IPS-18a (cell line): ENCODE data around the gene TMEM163.

Source experiments
- H3K27ac ChIP-seq: one replicate; pipeline ENCODE4 v1.5.1; 2013; ENCODE audit warnings: low read length
- H3K27me3 ChIP-seq: one replicate; pipeline ENCODE4 v1.6.1; 2013; ENCODE audit warnings: mild to moderate bottlenecking, low read length; ENCODE audit not compliant: control insufficient read depth, insufficient read depth
- H3K36me3 ChIP-seq: one replicate; pipeline ENCODE4 v1.6.1; 2013; ENCODE audit warnings: low read depth, low read length; ENCODE audit not compliant: control insufficient read depth
- H3K4me1 ChIP-seq: one replicate; pipeline ENCODE4 v1.6.1; 2013; ENCODE audit warnings: low read depth, low read length; ENCODE audit not compliant: control insufficient read depth
- H3K4me3 ChIP-seq: one replicate; pipeline ENCODE4 v1.5.1; 2013; ENCODE audit warnings: low read length
- H3K9ac ChIP-seq: one replicate; pipeline ENCODE4 v1.6.1; 2013; ENCODE audit warnings: mild to moderate bottlenecking, low read length, moderate library complexity
- H3K9me3 ChIP-seq: one replicate; pipeline ENCODE4 v1.6.1; 2013; ENCODE audit warnings: low read depth, low read length; ENCODE audit not compliant: control insufficient read depth

Gene TMEM163

DNA sequence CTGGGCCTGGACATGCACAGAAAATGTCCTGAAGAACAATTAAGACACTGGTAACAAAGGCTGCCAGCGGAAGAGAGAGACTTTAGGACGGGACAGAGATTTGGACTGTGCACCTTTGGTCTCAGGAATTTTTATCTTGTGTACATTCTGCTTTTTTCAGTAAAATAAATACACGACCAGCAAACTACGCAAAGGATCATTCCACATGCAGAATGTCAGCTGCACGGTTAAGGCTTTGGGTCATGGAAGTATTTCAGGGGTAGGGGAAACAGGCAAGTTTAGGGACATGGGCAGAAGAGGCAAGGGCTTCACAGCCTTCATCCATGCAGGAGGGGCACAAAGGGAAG, 11.5 kb downstream of the TMEM163 start:
- Histone ChIP-seq H3K27ac (no peak overlapping the region), H3K36me3 (no peaks in the 10 kb centered on the region), H3K9ac (no peak overlapping the region), H3K4me3 (no peak overlapping the region), H3K27me3 (no peaks in the 10 kb centered on the region), H3K9me3 (no peaks in the 10 kb centered on the region), H3K4me1 (peaks cover 25% of the 10 kb centered on the region)

DNA sequence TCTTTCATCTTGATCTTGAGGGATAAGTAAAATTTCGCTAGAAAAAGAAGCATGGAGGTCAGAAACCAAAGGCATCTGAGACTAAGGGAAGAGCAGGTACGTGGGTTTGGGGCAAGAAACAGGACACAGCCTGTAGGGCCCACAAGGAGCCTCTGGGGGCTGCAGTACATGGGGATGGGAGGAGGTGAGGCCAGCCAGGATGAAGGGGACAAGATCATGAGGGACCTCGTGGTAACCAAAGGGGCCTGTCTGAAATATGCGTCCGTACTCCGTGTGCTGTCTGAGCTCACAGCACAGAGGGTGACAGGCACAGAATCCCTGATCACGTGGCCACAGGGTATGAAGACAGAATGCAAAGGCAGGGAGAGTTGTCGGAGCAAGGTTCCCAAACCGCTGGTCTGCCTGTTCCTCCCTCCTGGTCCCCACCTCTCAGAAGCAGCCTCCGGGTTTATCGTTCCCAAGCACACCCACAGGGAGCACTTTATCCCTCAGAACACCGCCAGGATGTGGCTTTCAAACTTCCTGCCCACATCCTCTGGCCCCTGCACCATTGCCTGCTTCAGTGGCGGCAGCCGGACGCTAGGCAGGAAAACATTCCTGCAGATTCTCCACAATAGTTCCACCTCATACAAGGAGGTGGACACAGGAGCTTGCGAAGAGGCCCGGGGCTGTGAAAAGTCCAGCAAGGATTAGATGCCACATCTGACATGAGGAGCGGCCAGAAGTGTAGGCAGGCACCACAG, 12.0 kb downstream of the TMEM163 start:
- no peak overlapping the region for H3K9ac ChIP-seq

DNA sequence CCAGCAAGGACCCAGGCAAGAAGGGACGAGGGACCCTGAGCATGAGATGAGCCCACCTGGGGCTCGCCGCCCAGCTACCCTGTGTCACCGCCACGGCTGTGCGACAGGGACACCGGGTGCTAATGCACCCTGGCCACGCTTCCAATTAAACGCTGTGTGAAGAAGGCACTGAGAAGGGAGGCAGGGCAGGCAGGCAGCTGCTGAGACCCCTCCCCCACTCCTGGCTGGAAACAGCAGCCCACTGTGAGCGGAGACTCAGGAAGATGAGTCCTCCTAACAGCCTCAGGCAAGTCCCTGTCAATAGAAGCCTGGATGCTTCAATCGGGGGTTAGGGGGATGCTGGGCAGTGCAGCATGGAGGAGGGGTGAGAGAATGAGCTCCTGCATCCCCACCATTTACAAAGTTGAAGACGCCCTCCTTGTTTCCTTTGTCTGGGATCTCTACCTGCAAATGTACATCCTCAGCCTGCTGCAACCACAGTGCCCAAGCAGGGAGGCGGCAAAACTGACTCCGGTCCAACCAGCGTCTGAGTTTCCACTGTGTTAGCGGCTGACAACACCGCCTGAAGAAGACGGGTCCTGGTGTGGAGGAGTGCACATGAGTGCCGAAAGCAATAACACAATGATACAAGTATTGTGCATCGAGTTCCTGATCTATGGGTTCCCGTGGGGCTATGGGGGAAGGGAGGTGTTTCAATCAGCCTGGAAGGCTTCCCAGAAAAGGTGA, 12.8 kb downstream of the TMEM163 start:
- Histone ChIP-seq H3K9ac (no peak overlapping the region), H3K4me3 (no peak overlapping the region), H3K27me3 (no peaks in the 10 kb centered on the region), H3K36me3 (no peaks in the 10 kb centered on the region), H3K4me1 (peaks cover 15% of the 10 kb centered on the region), H3K9me3 (no peaks in the 10 kb centered on the region), H3K27ac (no peak overlapping the region)

More for the DNA sequence above, 12.0 kb downstream of the TMEM163 start:
- no peaks in the 10 kb centered on the region for H3K27me3 ChIP-seq
- no peaks in the 10 kb centered on the region for H3K9me3 ChIP-seq
- H3K27ac ChIP-seq = no peak overlapping the region
- peaks cover 21% of the 10 kb centered on the region for H3K4me1 ChIP-seq
- H3K4me3 ChIP-seq = no peak overlapping the region
- H3K36me3 ChIP-seq = no peaks in the 10 kb centered on the region

DNA sequence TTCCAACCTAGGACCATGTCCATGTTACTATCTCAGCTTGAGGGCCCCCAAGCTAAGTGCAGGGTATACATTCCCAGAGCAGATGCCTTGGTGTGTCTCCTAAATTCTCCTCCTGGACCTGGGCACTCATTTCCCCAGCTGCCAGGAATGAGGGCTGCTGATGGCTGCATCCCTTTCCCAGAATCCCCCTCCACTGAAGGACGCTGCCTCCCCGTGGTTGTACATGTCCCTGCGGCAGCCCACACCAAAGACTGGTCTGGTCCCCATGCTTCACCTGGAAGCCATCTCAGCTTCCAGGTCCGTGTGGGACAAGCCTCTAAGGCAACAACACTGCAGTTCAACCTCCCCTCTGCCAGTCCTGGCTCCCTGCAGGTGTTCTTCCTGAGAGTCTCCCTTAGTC, 14.6 kb downstream of the TMEM163 start:
- no peak overlapping the region for H3K4me3 ChIP-seq
- H3K36me3 ChIP-seq = no peaks in the 10 kb centered on the region
- peaks cover 15% of the 10 kb centered on the region for H3K4me1 ChIP-seq
- H3K9ac ChIP-seq = no peak overlapping the region
- H3K9me3 ChIP-seq = no peaks in the 10 kb centered on the region
- no peaks in the 10 kb centered on the region for H3K27me3 ChIP-seq
- H3K27ac ChIP-seq = no peak overlapping the region

DNA sequence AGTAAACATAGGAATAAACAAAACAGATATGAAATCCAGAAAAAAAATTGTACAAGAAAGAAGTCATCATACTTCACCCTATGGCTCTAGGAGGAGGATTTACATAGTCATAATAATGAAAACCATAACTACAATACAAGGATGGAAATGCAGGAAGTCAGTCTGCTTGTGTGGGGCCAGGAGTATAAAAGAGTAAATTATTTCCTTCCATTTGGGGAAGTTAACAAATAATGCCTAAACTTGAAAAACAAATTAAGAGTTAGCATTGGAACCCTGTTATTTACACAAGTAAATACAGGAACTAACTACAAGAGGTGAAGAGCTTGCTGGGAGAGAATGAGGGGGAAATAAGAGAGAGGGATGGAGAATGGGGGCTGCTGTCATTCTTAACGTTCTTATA, 15.4 kb downstream of the TMEM163 start:
- no peaks in the 10 kb centered on the region for H3K27me3 ChIP-seq
- H3K9ac ChIP-seq = no peak overlapping the region
- peaks cover 15% of the 10 kb centered on the region for H3K4me1 ChIP-seq
- H3K4me3 ChIP-seq = no peak overlapping the region
- H3K27ac ChIP-seq = no peak overlapping the region
- no peaks in the 10 kb centered on the region for H3K36me3 ChIP-seq
- H3K9me3 ChIP-seq = no peaks in the 10 kb centered on the region

DNA sequence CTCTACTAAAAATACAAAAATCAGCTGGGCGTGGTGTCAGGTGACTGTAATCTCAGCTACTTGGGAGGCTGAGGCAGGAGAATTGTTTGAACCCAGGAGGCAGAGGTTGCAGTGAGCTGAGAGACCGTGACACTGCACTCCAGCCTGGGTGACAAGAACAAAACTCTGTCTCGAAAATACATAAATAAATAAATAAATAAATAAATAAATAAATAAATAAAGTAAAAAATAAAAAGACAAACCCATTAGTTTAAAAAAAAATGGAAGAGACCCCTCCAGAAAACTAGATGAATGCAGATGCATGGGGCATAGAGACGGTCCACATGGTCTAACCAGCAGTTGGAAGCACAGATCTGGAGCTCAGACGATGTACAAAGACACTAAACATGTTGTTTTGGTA, 18.1 kb downstream of the TMEM163 start:
- no peak overlapping the region for H3K9ac ChIP-seq
- H3K27me3 ChIP-seq = no peaks in the 10 kb centered on the region
- no peaks in the 10 kb centered on the region for H3K36me3 ChIP-seq
- H3K4me3 ChIP-seq = no peak overlapping the region
- no peaks in the 10 kb centered on the region for H3K9me3 ChIP-seq
- H3K27ac ChIP-seq = no peak overlapping the region
- peaks cover 6% of the 10 kb centered on the region for H3K4me1 ChIP-seq

DNA sequence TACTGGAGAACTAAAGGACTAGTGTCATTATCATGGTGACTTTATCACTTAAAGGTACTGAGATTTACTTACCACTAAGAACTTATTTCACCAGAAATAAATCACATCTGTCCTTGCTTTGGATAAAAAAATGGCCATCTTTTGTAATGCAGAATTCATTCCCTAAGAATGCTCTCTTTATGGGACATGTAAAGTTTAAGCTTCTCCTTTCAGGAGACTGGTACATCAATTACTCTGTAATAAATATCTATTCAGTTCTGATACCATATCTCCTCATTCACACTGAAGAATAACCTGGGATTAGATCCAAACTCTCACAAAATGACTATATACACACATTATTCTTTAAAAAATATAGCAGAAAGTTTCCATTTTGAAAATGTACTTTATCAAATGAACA, 24.4 kb downstream of the TMEM163 start:
- H3K4me3 ChIP-seq = no peak overlapping the region

DNA sequence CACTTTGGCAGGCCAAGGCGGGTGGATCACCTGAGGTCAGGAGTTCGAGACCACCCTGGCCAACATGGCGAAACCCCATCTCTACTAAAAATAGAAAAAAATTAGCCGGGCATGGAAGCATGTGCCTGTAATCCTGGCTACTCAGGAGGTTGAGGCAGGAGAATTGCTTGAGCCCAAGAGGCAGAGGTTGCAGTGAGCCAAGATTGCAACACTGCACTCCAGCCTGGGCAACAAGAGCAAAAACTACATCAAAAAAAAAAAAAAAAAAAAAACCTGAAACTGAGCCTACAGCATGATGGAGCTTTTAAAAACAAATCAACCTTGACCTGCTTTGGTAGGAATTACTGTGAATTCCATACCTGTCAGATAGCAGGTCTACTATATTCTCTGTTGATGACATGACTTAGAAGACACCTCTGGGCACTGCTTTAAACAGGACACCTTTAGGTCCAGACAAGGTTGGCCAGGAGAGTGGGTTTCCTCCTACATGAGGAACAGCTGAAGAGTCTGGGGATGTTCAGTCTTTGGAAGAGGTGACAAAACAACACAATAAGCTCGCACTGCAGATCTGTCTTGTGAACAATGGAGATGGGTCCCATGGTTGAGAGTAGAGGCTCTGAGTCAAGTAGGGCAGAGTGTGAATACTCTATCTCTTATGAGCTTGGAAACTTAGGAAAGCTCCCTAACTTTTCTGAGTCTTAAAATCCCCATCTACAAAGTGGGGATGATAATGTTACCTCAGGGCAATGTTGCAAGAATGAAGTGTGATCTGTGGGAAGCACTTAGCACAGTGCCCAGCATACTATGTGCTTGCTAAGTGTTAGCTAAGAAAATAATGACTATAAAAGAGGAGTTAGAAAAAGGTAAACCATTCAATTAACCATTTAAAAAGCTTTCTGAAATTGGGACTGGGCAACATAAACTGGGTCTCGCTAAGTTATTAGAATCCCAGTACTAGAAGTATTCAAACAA, 25.2 kb downstream of the TMEM163 start:
- H3K36me3 ChIP-seq = no peaks in the 10 kb centered on the region
- no peaks in the 10 kb centered on the region for H3K9me3 ChIP-seq
- no peaks in the 10 kb centered on the region for H3K27me3 ChIP-seq
- H3K9ac ChIP-seq = no peak overlapping the region
- H3K27ac ChIP-seq = no peak overlapping the region
- no peak overlapping the region for H3K4me3 ChIP-seq
- H3K4me1 ChIP-seq = no peaks in the 10 kb centered on the region

More for the DNA sequence above, 24.4 kb downstream of the TMEM163 start:
- Histone ChIP-seq H3K9me3 (no peaks in the 10 kb centered on the region), H3K27ac (no peak overlapping the region), H3K9ac (no peak overlapping the region), H3K27me3 (no peaks in the 10 kb centered on the region), H3K4me1 (no peaks in the 10 kb centered on the region), H3K36me3 (no peaks in the 10 kb centered on the region)

DNA sequence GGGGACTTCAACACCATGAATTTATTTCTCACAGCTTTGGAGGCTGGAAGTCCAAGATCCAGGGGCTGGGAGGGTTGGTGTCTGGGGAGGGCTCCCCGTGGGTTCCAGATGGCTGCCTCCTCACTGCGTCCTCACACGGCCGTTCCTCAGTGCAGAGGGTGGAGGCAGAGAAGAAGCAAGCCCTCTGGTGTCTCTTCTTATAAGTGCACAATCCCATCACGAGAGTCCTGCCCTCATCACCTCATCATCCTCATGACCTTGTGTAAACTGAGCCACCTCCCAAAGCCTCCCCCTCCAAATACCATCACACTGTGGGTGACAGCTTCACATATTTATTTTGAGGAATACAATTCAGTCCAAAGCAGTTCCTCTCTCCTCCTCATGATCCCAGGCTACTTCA, 26.3 kb downstream of the TMEM163 start:
- H3K27me3 ChIP-seq = no peaks in the 10 kb centered on the region
- H3K9me3 ChIP-seq = no peaks in the 10 kb centered on the region
- H3K4me1 ChIP-seq = no peaks in the 10 kb centered on the region
- H3K36me3 ChIP-seq = no peaks in the 10 kb centered on the region
- no peak overlapping the region for H3K4me3 ChIP-seq
- H3K9ac ChIP-seq = no peak overlapping the region
- no peak overlapping the region for H3K27ac ChIP-seq

DNA sequence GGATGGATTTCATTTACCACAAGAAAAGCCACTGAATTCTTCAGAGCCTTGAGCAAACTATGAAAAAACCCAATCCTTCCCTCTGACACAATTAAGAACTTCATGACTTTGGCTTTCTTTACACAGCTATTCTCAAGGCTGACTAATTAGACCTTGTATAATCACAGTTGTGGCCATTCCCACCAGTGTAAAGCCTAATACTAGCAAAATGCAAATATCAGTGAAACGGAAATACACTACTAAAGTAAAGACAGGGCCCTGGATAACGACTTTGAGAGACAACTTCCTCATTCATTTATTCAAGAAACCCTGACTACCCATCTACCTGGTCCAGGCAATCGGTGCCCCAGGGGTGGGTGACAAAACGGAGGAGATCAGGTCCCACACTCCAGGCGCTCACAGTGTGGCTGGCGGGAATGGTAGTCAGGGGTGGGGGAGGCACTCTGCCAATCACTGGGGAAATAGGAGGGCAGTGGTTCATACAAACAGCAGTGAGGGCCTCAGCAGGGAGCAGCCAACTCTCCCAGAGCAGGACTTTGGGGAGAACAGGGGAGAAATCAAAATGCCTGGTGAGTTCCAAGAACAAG, 28.1 kb downstream of the TMEM163 start:
- peaks cover 2% of the 10 kb centered on the region for H3K4me1 ChIP-seq
- H3K36me3 ChIP-seq = no peaks in the 10 kb centered on the region
- H3K27ac ChIP-seq = no peak overlapping the region
- H3K27me3 ChIP-seq = no peaks in the 10 kb centered on the region
- H3K9me3 ChIP-seq = no peaks in the 10 kb centered on the region
- no peak overlapping the region for H3K4me3 ChIP-seq
- H3K9ac ChIP-seq = no peak overlapping the region

DNA sequence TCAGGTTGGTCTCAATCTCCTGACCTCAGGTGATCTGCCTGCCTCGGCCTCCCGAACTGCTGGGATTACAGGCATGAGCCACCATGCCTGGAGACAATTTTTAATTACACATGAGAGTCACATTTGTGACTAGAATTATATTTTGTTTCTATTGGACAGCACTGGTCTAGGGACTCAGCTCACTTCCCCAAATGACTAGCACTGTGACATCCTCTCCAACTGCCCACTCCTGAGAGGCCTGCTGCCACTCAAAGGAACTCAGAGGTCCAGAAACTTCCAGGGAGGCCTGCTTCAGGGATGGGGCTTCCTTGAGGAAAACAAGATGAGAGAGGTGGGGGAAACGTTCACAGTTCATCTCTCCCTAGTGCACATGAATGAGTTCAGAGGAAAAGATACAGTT, 29.5 kb downstream of the TMEM163 start:
- H3K9me3 ChIP-seq = no peaks in the 10 kb centered on the region
- no peak overlapping the region for H3K9ac ChIP-seq
- no peaks in the 10 kb centered on the region for H3K36me3 ChIP-seq
- H3K4me1 ChIP-seq = peaks cover 3% of the 10 kb centered on the region
- no peaks in the 10 kb centered on the region for H3K27me3 ChIP-seq
- H3K4me3 ChIP-seq = no peak overlapping the region
- no peak overlapping the region for H3K27ac ChIP-seq
